Memory B cell (primary cell): ENCODE measurements around the gene IFT88.

Source experiments
- ATAC-seq: fragments of 150-1000 bp; cut with Tn5 transposase; 2 replicates; pipeline ENCODE4 v1.10.0; 2021; ENCODE audit warnings: low read depth, mild to moderate bottlenecking, moderate library complexity
- DNase-seq, 2 donors: peaks; one replicate each; pipeline ENCODE4 v3.0.0; 2022; ENCODE audit warnings: low spot score in 2 of 2
- H3K27ac Mint-ChIP-seq: one replicate; pipeline ENCODE4 v1.8.0; 2022; ENCODE audit warnings: mild to moderate bottlenecking, moderate library complexity, mixed read lengths
- H3K27me3 Mint-ChIP-seq: one replicate; pipeline ENCODE4 v1.8.0; 2022; ENCODE audit warnings: mixed read lengths
- H3K36me3 Mint-ChIP-seq: one replicate; pipeline ENCODE4 v1.8.0; 2022; ENCODE audit warnings: mild to moderate bottlenecking, mixed read lengths
- H3K4me1 Mint-ChIP-seq: one replicate; pipeline ENCODE4 v1.8.0; 2022; ENCODE audit warnings: mixed read lengths
- H3K4me3 Mint-ChIP-seq: one replicate; pipeline ENCODE4 v1.8.0; 2022; ENCODE audit warnings: mild to moderate bottlenecking, moderate library complexity, mixed read lengths
- H3K9me3 Mint-ChIP-seq: one replicate; pipeline ENCODE4 v1.8.0; 2022; ENCODE audit warnings: mixed read lengths

Gene IFT88

DNA sequence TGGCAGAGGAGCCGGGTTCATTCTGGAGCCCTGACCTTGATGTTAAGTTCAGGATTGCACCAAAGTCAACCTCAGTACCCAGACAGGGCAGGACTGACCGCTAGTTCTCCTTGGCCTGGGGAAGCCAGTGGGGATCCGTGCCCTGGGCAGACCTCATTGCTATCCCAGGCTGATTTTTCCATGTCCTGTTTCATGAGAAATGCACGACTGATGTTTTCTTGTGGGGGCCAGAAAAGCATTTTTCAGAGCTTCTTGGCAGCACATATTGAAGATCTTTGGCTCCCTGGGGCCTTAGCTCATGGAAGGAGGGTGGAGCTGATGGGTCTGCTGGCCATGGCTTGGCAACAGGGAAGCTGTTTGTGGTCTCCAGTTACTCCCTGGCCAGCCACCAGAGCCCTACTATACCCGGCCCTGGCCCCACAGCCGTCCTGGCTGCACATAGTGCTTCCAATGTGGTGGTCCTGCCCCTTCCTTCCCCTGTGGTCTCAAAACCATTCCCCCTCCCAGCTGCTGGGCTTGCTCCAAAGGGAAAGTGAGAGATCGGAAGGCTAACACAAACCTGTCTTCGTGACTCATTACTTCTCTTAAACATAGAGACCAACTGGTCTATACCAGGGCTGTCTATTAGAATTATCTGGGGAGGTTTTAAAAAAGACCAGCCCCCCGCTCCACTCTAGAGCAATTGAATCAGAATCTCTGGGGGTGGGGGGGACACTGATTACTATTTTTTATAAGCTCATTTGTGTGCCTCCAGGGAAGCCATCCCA is 147.8 kb downstream of the IFT88 start:
- DNase-seq (no peak), ATAC-seq (no peak)
- Mint-ChIP-seq H3K4me1 (peaks cover 5% of the 10 kb centered on the region), H3K27me3 (peaks cover 1% of the 10 kb centered on the region), H3K27ac (no peak overlapping the region), H3K4me3 (no peak overlapping the region), H3K9me3 (no peaks in the 10 kb centered on the region), H3K36me3 (no peaks in the 10 kb centered on the region)

DNA sequence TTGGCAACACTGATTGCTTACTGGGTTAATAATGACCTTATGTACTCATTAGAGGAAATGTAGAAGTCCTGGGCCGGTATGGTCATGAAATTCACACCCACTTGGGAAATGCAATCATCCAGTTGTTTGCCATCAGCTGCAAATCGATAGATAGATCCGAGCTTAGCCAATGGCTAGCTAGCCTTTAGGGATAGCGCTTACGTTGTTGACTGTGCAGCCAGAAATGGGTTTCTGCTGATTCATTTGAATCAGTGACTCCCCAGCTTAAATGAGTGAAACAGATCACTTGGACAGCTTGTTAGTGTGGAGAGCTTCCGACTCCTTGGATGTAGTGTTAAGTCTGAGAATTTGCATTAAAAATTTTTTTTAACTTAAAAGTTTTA is 148.4 kb downstream of the IFT88 start:
- no peaks in the 10 kb centered on the region for H3K36me3 Mint-ChIP-seq
- no peaks in the 10 kb centered on the region for H3K9me3 Mint-ChIP-seq
- peaks cover 1% of the 10 kb centered on the region for H3K27me3 Mint-ChIP-seq
- DNase-seq (no peak), ATAC-seq (no peak)
- peaks cover 5% of the 10 kb centered on the region for H3K4me1 Mint-ChIP-seq
- H3K27ac Mint-ChIP-seq, result no peak overlapping the region
- H3K4me3 Mint-ChIP-seq, result no peak overlapping the region

DNA sequence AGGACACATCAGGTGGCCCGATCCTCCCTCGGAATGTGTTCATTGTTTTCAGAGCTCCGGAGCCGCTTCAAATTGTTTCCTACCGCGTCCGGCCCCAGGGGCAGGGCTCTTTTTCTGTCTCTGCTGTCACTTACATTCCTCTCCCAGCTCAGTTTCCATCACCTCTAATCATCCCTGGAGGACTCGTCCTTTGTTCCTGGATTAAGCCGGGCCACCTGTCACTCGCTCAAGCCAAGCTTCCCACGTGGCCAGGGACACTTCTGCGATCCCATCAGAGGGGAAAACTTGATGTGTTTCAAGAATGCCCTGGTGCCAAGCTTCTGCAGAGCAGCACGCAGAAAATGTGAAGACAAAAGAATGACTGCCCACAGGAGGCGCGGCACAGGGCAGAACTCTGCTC is 150.0 kb downstream of the IFT88 start:
- ATAC-seq (no peak), DNase-seq (no peak)
- no peaks in the 10 kb centered on the region for H3K9me3 Mint-ChIP-seq
- H3K4me1 Mint-ChIP-seq, result peaks cover 7% of the 10 kb centered on the region
- peaks cover 6% of the 10 kb centered on the region for H3K27me3 Mint-ChIP-seq
- H3K36me3 Mint-ChIP-seq, result no peaks in the 10 kb centered on the region
- H3K27ac Mint-ChIP-seq, result no peak overlapping the region
- H3K4me3 Mint-ChIP-seq, result no peak overlapping the region

DNA sequence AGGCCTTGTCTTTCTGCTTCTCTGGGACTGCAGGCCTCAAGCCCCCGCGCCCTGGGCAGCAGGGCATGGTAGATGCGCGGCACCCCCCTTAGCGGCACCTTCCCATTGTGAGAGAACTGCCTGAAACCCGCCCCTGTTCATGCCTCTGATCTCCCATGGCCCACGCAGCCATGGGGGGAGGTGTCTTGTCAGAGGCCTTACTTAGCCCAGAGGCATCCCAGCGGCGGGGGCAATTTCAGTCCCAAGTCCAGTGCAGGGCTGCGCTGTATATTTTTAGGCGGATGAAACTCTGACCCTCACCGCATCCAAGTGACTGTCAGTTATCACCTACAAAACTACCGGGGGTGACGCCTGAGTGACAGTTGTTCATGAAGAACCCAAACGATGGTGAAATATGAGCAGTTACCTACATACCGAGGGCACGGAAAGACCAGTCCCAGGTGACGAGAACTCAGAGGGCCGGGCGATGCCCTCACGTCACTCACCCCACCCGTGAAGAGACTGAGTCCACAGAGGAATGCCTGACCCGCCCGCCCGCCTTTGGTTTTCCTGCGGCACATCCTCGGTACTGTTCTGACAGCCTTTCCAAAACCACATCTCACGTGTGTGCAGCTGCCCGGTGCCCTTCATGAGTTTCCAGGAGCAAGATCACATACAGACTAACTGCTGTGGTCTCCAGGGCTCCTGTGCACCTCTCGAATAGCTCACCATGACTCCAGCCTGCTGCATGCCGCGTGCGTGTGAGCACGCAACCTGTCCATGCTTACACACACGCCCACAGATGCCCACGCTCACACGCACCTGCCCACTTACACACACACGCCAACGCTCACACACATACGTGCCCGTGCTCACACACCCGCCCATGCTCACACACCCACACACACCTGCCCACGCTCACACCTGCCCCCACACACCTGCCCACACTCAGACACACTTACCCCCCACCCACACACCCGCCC is 150.9 kb downstream of the IFT88 start:
- Mint-ChIP-seq H3K9me3 (no peaks in the 10 kb centered on the region), H3K36me3 (no peaks in the 10 kb centered on the region), H3K27ac (no peak overlapping the region), H3K4me1 (peaks cover 3% of the 10 kb centered on the region), H3K27me3 (peaks cover 6% of the 10 kb centered on the region), H3K4me3 (no peak overlapping the region)
- DNase-seq (no peak), ATAC-seq (no peak)

DNA sequence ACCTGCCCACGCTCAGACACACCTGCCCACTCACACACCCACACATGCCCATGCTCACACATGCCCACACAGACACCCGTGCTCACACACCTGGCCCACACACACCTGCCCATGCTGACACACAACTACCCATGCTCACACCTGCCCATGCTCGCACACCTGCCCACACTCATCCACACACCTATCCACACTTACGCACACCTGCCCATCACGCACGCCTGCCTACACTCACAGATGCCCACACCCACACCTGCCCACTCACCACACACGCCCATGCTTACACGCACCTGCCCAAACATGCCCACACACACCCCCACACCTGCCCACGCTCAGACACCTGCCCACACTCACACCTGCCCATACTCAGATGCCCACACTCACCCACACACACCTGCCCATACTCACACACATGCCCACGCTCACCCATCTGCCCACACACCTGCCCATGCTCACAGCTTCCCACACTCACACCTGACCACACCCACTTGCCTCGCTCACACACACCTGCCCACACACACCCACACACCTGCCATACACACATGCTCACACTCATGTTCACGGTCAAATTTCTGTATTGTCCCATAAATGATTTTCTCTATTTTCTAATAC is 152.1 kb downstream of the IFT88 start:
- ATAC-seq, result no peak
- Mint-ChIP-seq H3K4me3 (no peak overlapping the region), H3K27me3 (peaks cover 5% of the 10 kb centered on the region), H3K4me1 (peaks cover 2% of the 10 kb centered on the region), H3K36me3 (no peaks in the 10 kb centered on the region), H3K27ac (no peak overlapping the region), H3K9me3 (no peaks in the 10 kb centered on the region)
- DNase-seq, result no peak

DNA sequence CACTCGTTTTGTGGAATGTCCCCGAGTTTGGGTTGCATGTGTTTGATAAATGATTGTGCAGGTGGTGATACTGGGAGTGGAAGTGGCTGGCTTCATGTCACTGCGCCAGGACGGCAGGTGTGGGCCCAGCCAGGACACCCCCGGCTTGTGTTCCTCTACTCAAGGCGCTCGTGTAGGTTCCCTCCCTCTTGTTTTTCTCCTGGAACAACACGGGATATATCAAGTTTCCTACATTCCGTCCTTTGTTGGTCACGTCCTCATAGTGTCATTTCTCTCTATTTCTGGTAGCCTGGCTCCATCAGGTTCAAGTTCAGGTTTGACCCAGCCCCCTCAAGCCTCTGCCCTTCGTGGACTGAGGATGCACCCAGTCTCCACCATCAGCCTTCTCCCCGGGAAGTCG is 152.8 kb downstream of the IFT88 start:
- Mint-ChIP-seq H3K4me3 (no peak overlapping the region), H3K27ac (no peak overlapping the region), H3K9me3 (no peaks in the 10 kb centered on the region), H3K4me1 (peaks cover 2% of the 10 kb centered on the region), H3K27me3 (peaks cover 5% of the 10 kb centered on the region), H3K36me3 (no peaks in the 10 kb centered on the region)
- ATAC-seq (no peak), DNase-seq (no peak)

DNA sequence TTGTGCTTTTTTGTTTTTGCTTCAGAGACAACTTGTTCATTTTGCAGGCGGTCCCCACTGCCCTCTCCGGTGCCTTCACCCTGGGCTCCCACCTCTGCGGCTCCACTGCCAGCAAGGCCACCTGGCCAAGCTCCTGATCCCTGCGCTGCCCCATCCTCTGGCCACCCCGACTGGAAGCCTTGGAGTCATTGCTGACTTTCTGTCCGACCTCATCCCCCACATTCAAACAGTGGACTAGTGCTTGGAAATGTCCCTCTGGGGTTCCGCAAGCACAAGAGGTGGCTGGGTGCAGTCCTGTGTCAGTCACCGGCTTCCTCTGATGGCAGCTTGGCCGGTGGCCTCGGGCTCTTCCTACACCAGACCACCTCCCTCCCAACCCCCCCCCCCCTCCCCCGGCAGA is 153.5 kb downstream of the IFT88 start:
- Mint-ChIP-seq H3K4me3 (no peak overlapping the region), H3K27me3 (peaks cover 5% of the 10 kb centered on the region), H3K9me3 (no peaks in the 10 kb centered on the region), H3K36me3 (no peaks in the 10 kb centered on the region), H3K4me1 (peaks cover 2% of the 10 kb centered on the region), H3K27ac (no peak overlapping the region)
- DNase-seq (no peak), ATAC-seq (no peak)

DNA sequence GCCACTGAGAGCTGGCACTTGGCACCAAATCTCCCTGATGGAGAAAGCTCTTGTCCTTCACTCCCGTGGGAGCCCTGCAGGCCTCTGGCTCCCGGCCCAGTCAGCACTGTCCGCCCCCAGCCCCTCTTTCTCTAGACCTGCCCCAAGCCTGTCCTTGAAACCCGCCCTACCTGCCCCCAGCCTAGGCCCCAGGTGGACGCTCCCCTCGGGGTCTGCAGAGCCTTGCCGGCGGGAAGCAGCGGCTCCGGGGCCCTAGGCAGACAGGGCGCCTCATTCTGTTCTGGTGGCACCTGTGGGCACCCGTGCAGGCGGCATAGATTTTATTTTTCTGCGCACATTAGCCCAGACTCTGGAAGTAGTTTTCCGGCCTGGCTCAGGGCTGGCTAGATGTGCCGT is 154.1 kb downstream of the IFT88 start:
- ATAC-seq, result no peak
- DNase-seq, result no peak
- no peaks in the 10 kb centered on the region for H3K9me3 Mint-ChIP-seq
- no peak overlapping the region for H3K4me3 Mint-ChIP-seq
- H3K27me3 Mint-ChIP-seq, result peaks cover 5% of the 10 kb centered on the region
- no peaks in the 10 kb centered on the region for H3K36me3 Mint-ChIP-seq
- H3K27ac Mint-ChIP-seq, result no peak overlapping the region
- peaks cover 2% of the 10 kb centered on the region for H3K4me1 Mint-ChIP-seq

GRCh38 chr13:20721454-20722357 is 154.7 kb downstream of the IFT88 start:
- DNase-seq (no peak), ATAC-seq (peak; percentile 53)
- no peaks in the 10 kb centered on the region for H3K9me3 Mint-ChIP-seq
- H3K27ac Mint-ChIP-seq, result no peak overlapping the region
- peaks cover 5% of the 10 kb centered on the region for H3K27me3 Mint-ChIP-seq
- H3K36me3 Mint-ChIP-seq, result no peaks in the 10 kb centered on the region
- peak overlapping the region; percentile 11 for H3K4me3 Mint-ChIP-seq
- H3K4me1 Mint-ChIP-seq, result peaks cover 2% of the 10 kb centered on the region

DNA sequence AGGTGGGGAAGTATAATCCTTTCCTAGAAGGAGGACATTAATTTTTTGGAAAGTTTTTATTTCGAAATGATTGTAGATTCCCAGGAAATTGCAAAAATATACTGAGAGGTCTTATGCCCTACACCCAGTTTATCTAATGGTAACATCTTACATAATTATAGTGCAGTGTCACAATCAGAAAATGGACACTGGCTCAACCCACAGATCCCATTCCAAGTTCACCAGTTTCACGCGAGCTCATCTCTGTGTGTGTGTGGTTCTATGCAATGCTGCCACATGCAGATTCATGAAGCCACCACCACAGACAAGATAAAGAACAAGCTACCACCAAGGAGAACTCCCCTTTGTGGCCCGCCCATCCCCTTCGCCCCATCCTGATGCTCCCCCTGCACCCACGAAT is 160.9 kb downstream of the IFT88 start:
- Mint-ChIP-seq H3K4me3 (no peak overlapping the region), H3K27me3 (no peaks in the 10 kb centered on the region), H3K4me1 (no peaks in the 10 kb centered on the region), H3K9me3 (no peaks in the 10 kb centered on the region), H3K36me3 (peaks cover 18% of the 10 kb centered on the region), H3K27ac (no peak overlapping the region)
- no peak for DNase-seq
- ATAC-seq, result no peak

- H3K4me3 Mint-ChIP-seq, result no peak overlapping the region
- H3K27ac Mint-ChIP-seq, result no peak overlapping the region
- H3K36me3 Mint-ChIP-seq, result peaks cover 18% of the 10 kb centered on the region
- no peak for DNase-seq
- H3K27me3 Mint-ChIP-seq, result no peaks in the 10 kb centered on the region
- no peaks in the 10 kb centered on the region for H3K9me3 Mint-ChIP-seq
- no peaks in the 10 kb centered on the region for H3K4me1 Mint-ChIP-seq
- ATAC-seq, result no peak
Observed at GRCh38 chr13:20728579-20729311, 161.8 kb downstream of the IFT88 start.

DNA sequence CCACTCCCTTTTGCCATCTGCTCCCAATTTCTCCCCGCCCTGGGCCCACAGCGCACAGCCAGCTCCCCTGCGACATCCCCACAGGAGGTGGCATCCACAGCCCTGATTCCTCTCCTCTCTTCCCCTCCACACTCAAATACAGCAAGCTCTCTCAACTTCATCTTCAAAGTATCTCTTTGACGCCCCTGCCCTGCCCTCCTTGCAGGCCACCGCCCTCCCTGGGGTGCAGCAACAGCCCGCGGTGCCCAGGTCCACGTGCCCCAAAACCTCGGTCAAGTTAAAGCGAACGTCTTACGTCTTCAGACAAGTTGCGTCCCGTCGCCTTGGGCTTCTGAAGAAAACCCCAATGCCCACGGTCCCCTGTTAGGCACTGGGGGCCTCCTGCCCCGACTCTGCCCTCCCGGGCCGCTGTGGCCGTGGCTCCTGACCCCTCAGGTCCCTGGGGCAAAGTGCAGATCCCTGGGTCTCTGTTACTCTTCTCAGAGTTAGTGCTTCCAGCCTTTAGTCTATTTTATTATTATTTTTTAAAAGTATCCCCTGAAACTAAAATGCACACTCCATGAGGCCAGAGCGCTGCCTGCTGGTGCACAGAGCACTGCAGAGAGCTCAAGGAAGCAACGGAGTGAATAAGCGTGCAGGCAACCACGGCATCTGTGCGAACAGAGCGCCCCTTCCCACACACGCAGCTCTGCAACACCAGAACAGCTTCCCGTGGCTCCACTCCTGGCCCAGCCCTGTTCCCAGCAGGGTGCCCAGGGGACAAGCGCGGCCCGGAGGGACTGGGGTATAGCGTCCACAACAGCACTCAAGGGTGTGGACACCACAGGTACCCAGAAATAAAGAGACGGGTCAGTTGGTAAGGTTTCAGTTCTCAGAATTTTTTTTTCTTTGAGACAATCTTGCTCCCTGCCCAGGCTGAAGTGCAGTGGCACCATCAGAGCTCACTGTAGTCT is 163.0 kb downstream of the IFT88 start:
- no peak for ATAC-seq
- no peak overlapping the region for H3K4me3 Mint-ChIP-seq
- peaks cover 18% of the 10 kb centered on the region for H3K36me3 Mint-ChIP-seq
- no peaks in the 10 kb centered on the region for H3K4me1 Mint-ChIP-seq
- no peaks in the 10 kb centered on the region for H3K27me3 Mint-ChIP-seq
- no peaks in the 10 kb centered on the region for H3K9me3 Mint-ChIP-seq
- H3K27ac Mint-ChIP-seq, result no peak overlapping the region
- DNase-seq, result no peak
